Measurements from ENCODE around the gene WNT1.

DNA sequence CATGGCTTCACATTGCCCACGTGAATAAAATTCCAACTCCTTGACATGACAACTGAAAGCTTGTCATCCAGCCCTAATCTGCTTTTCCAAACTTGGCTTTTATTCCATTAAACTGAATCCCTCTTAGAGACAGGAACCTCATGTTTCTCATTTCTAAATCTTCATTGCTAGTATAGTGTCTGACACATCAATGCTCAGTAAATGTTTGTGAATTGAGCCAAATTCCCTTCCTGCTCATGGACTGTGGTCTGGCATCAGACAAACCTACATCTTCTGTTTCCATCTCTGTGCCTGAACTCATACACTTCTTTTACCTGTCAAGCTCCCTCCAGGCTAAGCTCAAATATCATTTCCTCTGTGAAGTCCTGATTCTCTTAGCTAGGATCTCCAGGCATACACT, 48.6 kb upstream of the WNT1 start:
- no peak for TF ChIP-seq POLR2AphosphoS5 (IDR thresholded peaks at IDR 0.05; ENCODE audit: low read depth, low read length)
- no peak for TF ChIP-seq POLR2A (IDR thresholded peaks at IDR 0.05; ENCODE audit: low read depth, low read length)
- TF ChIP-seq PAX5 (IDR thresholded peaks at IDR 0.05; ENCODE audit: insufficient read depth, low read length, severe bottlenecking), result no peak
- no peak for TF ChIP-seq SPI1 (IDR thresholded peaks at IDR 0.05; ENCODE audit: low read depth, low read length)
- TF ChIP-seq TAF1 (IDR thresholded peaks at IDR 0.05; ENCODE audit: low read depth, low read length), result no peak
- TF ChIP-seq POU2F2 (IDR thresholded peaks at IDR 0.05; ENCODE audit: low read depth, low read length), result no peak

Data from GM12891 (cell line).